HEK293T (cell line): ENCODE data around the gene PSEN1.

ENCODE experiments used
- BHLHE40 ChIP-seq: fragments of 450-650 bp; IDR thresholded peaks from 2 replicates; pipeline ENCODE4 v1.6.1; 2016; ENCODE audit warnings: mild to moderate bottlenecking, moderate library complexity, borderline replicate concordance
- HDGF ChIP-seq: fragments of 450-650 bp; IDR thresholded peaks from 2 replicates; pipeline ENCODE4 v1.6.1; 2017; ENCODE audit warnings: antibody characterized with exemption, borderline replicate concordance
- NFRKB ChIP-seq: fragments of 450-650 bp; IDR thresholded peaks from 2 replicates; pipeline ENCODE4 v1.6.1; 2016; ENCODE audit warnings: mild to moderate bottlenecking, moderate library complexity
- SUZ12 ChIP-seq: fragments of 450-650 bp; IDR thresholded peaks from 2 replicates; pipeline ENCODE4 v1.6.1; 2016; ENCODE audit warnings: mild to moderate bottlenecking

DNA sequence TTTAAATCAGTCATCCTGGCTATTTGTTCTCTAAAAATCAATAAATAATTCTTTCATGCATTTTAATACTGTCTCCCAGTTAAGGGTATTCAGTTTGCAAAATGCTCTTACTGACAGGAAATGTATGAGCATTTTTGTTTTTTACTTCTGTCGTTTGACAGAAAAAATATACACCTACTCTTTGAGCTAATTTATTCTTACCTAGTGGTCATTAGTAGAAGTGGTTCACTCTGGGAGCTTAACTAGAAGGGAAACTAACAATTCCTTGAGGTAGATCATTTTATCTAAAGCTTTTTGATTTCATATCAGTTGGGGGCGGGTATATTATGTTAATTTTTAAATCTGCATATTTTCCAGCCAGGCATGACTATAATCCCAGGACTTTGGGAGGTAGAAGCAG lies 67.2 kb downstream of the PSEN1 start:
- TF ChIP-seq BHLHE40: no peak
- TF ChIP-seq NFRKB: no peak
- TF ChIP-seq HDGF: no peak
- TF ChIP-seq SUZ12: no peak
